HFFc6 (cell line): ENCODE measurements around the gene UBXN6. TPM values are rescaled to one million over a fixed set of nuclear protein-coding genes. Genes with fewer than 3 reads are reported as not detected.

Source experiments
- DNase-seq: peaks from one replicate; pipeline ENCODE4 v3.0.0-alpha.2; 2018
- H3K27ac Mint-ChIP-seq: 2 replicates; pipeline ENCODE4 v1.8.0; 2020; ENCODE audit warnings: mild to moderate bottlenecking, mixed read lengths
- H3K27me3 Mint-ChIP-seq: 2 replicates; pipeline ENCODE4 v1.8.0; 2021; ENCODE audit warnings: mild to moderate bottlenecking, moderate library complexity, mixed read lengths; ENCODE audit not compliant: insufficient read depth
- H3K36me3 Mint-ChIP-seq: 2 replicates; pipeline ENCODE4 v1.8.0; 2021; ENCODE audit warnings: low read depth, mixed read lengths
- H3K4me1 Mint-ChIP-seq: 2 replicates; pipeline ENCODE4 v1.8.0; 2020; ENCODE audit warnings: low read depth, mixed read lengths
- H3K4me3 Mint-ChIP-seq: 2 replicates; pipeline ENCODE4 v1.8.0; 2020; ENCODE audit warnings: mild to moderate bottlenecking, moderate library complexity, mixed read lengths
- H3K9me3 Mint-ChIP-seq: 2 replicates; pipeline ENCODE4 v1.8.0; 2020; ENCODE audit warnings: mild to moderate bottlenecking, mixed read lengths
- CTCF ChIP-seq: fragments of 200-600 bp; sonication (generic); IDR thresholded peaks from 2 replicates; pipeline ENCODE4 v1.5.0; 2021; ENCODE audit warnings: antibody characterized with exemption, mild to moderate bottlenecking
- total RNA-seq, 6 experiments: library from RNA; stranded (reverse); fragmentation: NEBNext Ultra II Directional; extraction: Animal tissue kit (Norgen Biotek cat#: 25700); gene quantifications; 2 replicates in 1 of 6; 3 replicates in 5 of 6; pipeline ENCODE4 v1.2.3, GENCODE V29; 2021

UBXN6 gene
- total RNA-seq, 6 experiments from 2014 or later, result 124 to 142 (median 131) TPM

- DNase-seq, result no peak
- TF ChIP-seq CTCF, result no peak
- peaks cover 11% of the 10 kb centered on the region for H3K4me1 Mint-ChIP-seq
Measured at GRCh38 chr19:4504297-4504701, 46.7 kb upstream of the UBXN6 start.

DNA sequence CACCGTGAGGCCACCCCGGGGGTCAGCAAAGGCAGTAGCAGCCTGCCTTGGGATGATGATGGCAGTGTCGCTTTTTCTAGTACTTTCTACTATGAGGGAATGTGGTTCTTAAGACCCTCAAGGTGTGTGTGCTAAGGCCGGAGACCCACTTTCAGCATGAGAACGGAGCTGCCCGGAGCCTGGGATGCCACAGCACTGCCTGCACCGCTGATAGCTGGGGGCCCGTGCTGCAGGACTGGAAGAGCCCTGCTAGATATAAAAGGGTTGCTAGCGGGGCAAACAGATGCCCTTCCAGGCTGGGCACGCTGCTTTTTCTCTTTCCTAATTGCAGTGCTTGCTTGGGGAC, 46.2 kb upstream of the UBXN6 start:
- TF ChIP-seq CTCF, result no peak
- Mint-ChIP-seq H3K9me3 (no peaks in the 10 kb centered on the region), H3K36me3 (peaks cover 11% of the 10 kb centered on the region), H3K4me3 (no peak overlapping the region), H3K27ac (no peak overlapping the region), H3K4me1 (peaks cover 11% of the 10 kb centered on the region), H3K27me3 (peaks cover 9% of the 10 kb centered on the region)
- DNase-seq, result no peak

More at GRCh38 chr19:4504297-4504701, 46.7 kb upstream of the UBXN6 start:
- no peaks in the 10 kb centered on the region for H3K9me3 Mint-ChIP-seq
- peaks cover 9% of the 10 kb centered on the region for H3K27me3 Mint-ChIP-seq
- peaks cover 11% of the 10 kb centered on the region for H3K36me3 Mint-ChIP-seq
- H3K27ac Mint-ChIP-seq, result no peak overlapping the region
- H3K4me3 Mint-ChIP-seq, result no peak overlapping the region

- H3K9me3 Mint-ChIP-seq, result no peaks in the 10 kb centered on the region
- peaks cover 11% of the 10 kb centered on the region for H3K4me1 Mint-ChIP-seq
- no peak overlapping the region for H3K27ac Mint-ChIP-seq
- no peak for DNase-seq
- TF ChIP-seq CTCF, result no peak
- H3K4me3 Mint-ChIP-seq, result no peak overlapping the region
- peaks cover 7% of the 10 kb centered on the region for H3K27me3 Mint-ChIP-seq
- peaks cover 11% of the 10 kb centered on the region for H3K36me3 Mint-ChIP-seq
Measured at GRCh38 chr19:4503132-4503824, 45.7 kb upstream of the UBXN6 start.

DNA sequence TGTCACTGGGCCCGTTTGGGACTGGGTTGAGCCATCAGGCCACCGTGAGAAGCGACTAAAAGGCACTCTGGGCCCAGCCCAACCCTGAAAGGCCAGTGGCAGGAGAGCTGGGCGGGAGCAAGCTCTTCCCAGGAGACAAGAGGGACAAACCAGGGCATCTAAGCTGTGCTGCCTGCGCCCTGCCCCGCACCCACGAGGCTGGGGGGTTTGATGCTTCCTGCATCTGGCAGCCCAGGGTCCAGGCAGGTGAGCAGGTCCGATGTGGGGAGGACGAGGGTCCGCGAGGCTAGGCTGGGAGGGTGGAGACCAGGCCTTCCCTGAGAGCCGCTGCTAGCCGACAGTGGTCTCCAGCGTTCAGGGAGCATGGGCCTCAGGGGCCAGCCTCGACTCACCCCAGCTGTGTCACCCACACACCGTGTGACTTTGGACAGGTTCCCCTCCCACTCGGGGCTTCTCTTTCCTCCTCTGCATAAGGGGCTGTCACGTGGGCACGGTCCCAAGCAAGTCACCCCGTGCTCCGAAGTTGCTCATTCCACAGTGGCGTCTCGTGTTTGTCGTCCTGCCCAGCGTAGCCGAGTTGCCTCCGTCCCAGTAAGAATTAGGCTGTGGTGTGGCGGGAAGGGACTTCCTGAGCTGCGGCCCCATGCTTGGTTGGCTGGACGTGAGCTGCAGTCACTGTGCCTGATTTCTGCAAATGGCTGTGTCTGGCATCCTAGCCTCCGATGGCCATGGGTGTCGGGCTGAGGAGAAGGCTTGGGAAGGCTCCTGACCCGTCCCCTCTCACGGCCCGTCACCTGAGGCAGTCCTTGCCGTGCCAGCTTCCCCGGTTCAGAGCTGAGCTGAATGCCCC, 44.9 kb upstream of the UBXN6 start:
- no peaks in the 10 kb centered on the region for H3K9me3 Mint-ChIP-seq
- H3K4me3 Mint-ChIP-seq, result no peak overlapping the region
- H3K27me3 Mint-ChIP-seq, result peaks cover 7% of the 10 kb centered on the region
- TF ChIP-seq CTCF, result no peak
- H3K4me1 Mint-ChIP-seq, result peaks cover 11% of the 10 kb centered on the region
- H3K27ac Mint-ChIP-seq, result no peak overlapping the region
- H3K36me3 Mint-ChIP-seq, result peaks cover 11% of the 10 kb centered on the region
- DNase-seq, result no peak

DNA sequence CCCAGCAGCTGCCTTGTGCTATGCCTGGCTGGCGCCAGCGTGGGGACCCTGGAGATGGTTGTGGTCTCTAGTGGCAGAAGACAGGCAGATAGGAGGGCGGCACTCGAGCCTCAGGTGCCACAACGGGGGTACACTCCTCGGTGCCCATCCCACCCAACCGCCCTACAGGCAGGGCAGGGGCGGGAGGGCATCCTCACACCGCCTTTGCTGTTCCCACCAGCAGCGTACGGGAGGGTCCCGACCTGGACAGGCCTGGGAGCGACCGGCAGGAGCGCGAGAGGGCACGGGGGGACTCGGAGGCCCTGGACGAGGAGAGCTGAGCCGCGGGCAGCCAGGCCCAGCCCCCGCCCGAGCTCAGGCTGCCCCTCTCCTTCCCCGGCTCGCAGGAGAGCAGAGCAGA, 44.1 kb upstream of the UBXN6 start:
- no peak for TF ChIP-seq CTCF
- DNase-seq, result no peak
- no peak overlapping the region for H3K4me3 Mint-ChIP-seq
- H3K9me3 Mint-ChIP-seq, result no peaks in the 10 kb centered on the region
- no peak overlapping the region for H3K27ac Mint-ChIP-seq
- peaks cover 7% of the 10 kb centered on the region for H3K27me3 Mint-ChIP-seq
- peaks cover 11% of the 10 kb centered on the region for H3K36me3 Mint-ChIP-seq
- H3K4me1 Mint-ChIP-seq, result peaks cover 8% of the 10 kb centered on the region
